GM12892 (cell line): ENCODE results near the gene PMEPA1.

Source experiments
- DNase-seq: peaks from one replicate; pipeline ENCODE4 v3.0.0; 2011; ENCODE audit not compliant: insufficient read length
- FAIRE-seq: peaks from 2 replicates; lab custom pipeline; 2011; peaks lifted over from hg19 to GRCh38; lab: Jason Lieb, UNC
- POLR2A ChIP-seq: IDR thresholded peaks from 2 replicates; pipeline ENCODE4 v1.6.1; 2011; ENCODE audit warnings: low read depth, low read length, control low read depth
- POLR2AphosphoS5 ChIP-seq: IDR thresholded peaks from 2 replicates; pipeline ENCODE4 v1.6.1; 2011; ENCODE audit warnings: low read depth, low read length, control low read depth
- TAF1 ChIP-seq: IDR thresholded peaks from 2 replicates; pipeline ENCODE4 v1.6.1; 2011; ENCODE audit warnings: low read depth, mild to moderate bottlenecking, control low read depth, low read length, borderline replicate concordance

The PMEPA1 gene

DNA sequence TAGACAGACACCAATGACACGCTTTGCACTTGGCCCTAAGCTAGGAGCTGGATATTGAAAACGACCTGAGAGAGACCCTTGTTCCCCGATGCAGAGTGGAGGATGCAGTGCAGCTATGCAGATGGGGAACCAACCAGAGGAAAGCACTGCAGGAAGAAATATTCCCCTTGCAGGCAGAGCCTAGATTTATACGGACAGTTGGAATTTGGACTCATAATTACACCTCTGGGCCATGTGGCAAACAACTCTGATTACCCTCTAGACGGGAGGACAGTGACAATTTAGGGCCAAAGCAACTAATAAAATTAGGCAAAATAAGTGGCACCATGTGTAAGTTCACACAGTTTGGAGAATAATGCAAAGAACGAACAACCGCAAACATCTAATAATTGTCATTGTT is 12.3 kb downstream of the PMEPA1 start:
- no peak for DNase-seq
- FAIRE-seq = no peak
- TF ChIP-seq POLR2AphosphoS5 = no peak
- no peak for TF ChIP-seq POLR2A
- TF ChIP-seq TAF1 = no peak

DNA sequence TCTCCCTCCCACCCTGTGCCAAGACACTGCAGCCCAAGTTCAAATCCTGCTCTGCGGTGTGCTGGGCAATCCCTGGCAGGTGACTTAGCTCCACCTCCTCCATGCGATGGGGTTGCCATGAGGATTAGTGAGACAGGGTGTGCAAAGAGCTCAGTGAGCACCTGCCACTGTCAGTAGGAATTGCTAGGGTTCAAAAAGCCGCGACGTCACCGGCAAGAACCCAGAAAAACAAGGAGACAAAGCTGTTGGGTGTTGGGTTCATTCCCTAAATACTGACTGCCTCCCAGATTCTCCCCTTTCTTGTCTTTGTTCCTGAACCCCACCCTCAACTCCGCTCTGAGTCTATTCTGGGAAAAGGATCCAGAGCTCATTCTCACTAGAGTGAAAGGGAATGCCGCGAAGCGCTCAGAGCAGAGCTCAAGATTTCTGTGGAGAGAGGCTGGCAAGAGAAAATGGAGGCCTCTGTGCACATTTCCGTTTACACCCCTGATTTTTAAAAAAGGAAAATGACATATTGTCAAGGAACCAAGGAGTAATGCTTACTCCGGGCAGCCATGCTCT is 13.3 kb downstream of the PMEPA1 start:
- TF ChIP-seq POLR2A = no peak
- no peak for TF ChIP-seq TAF1
- TF ChIP-seq POLR2AphosphoS5 = no peak
- FAIRE-seq (no peak), DNase-seq (no peak)

DNA sequence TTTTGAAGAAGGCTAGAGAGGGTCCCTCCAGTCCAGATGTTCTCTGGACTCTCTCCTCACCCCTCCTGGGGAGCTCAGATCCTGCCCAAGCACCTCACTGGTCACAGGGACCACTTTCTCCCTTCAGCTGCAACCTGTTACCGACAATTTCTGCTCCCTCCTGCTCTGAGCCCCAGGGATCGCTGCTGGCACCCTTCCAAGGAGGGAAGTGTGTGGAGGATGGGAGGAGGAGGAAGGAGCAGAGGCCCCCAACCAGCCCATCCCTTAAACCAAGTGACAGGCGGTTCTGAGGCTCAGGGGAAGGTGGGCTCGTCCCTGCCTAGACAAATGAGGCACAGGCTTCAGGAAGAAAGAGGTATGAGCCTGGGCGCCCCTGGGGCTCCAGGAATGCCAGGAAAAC is 13.9 kb downstream of the PMEPA1 start:
- FAIRE-seq (no peak), DNase-seq (no peak)
- TF ChIP-seq TAF1 (no peak), POLR2A (no peak), POLR2AphosphoS5 (no peak)

DNA sequence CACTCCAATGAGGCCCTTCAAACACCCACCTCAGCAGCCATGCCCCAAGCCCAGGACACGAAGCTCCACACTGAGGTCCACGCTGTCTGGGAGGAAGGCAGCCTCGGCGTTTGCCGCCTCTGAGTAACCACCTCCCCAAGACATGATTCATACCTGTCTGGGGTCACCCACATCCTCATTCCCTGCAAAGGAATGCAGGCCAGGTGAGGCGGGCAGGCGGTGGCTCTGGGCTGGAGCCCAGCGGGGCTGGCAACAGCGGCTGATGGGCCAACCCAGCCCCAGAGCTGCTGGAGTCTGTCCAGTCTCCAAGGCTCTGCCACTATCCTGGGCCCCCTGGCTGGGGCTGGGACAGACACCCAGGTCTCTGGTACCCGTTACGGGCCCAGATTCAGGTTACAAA is 14.8 kb downstream of the PMEPA1 start:
- no peak for FAIRE-seq
- DNase-seq = no peak
- TF ChIP-seq POLR2AphosphoS5 (no peak), POLR2A (no peak), TAF1 (no peak)

DNA sequence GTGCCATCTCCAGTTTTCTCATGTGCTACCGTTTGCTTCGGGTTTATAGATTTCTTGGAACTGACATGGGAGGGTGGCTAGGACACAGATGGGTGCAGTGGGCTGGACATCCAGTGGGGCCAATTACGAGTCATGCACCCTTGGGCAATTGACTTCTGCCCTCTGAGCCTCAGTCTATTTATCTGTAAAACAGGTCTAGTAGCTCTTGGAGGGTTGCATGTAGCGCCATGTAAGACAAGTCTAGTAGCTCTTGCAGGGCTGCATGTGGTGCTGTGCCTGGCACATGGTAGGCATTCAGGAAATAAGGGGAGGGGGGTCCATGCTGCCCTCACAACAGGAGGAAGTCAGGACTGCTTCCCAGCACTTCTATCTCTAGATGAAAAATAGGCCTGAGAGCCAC is 15.3 kb downstream of the PMEPA1 start:
- no peak for DNase-seq
- TF ChIP-seq TAF1 = no peak
- TF ChIP-seq POLR2A = no peak
- TF ChIP-seq POLR2AphosphoS5 = no peak
- no peak for FAIRE-seq

DNA sequence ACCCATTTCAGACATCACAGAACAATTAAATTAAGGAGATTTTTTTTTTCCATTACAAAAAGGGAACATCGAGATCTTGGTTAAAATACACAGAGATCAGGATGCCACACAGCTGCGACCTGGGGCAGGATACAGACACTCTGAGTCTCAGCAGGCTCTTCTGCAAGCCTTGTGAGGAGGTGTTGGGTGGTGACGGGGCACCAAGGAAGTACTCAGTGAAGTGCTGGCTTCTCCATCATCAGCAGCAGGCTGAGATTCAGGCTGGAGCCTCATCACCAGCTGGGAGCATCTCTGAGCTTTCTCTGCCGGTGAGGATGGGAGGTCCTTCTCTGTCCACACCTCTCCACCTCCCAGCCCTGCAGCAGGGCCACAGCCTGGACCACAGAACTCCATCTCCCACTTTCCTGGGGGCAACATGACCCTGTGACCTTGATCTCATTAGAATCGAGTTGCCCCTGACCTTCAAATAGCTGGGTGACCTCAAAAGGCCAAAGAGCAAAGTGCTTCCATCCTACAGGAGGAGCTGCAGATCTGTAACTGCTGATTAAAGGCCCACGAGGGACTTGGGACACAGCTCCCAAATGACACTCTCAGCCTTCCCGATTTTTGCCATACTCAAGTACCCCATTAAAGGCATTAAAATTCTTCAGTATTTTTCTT is 16.0 kb downstream of the PMEPA1 start:
- no peak for DNase-seq
- FAIRE-seq = peak; percentile 38
- TF ChIP-seq TAF1 (no peak), POLR2AphosphoS5 (no peak), POLR2A (no peak)

DNA sequence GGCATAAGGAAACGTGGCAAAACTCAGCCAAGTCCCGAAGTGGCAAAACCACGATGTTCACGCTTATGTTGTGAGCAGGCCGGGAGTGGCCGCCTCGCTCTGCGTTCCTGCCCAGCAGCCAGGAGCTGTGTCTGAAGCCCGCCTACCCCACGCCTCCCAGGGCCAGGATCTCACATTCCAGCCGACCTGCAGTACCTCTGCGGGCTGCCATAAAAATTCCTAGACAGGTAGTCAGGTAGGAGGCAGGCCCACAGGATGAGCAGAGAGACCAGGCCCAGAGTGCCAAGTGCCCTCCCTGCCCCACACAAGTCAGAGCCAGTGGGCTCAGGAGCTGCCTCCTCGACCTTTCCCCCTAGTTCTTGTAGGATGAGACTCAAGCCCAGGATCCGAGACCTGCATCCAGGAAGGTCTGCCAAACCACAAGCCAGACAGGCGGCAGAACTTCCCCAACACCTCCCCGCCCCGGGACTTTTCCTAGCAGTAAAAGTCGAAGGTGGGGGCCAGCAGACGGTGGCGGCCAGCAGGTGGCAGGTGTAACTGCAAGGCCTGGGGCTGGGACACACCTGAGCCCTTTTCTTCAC is 16.7 kb downstream of the PMEPA1 start:
- no peak for TF ChIP-seq POLR2A
- FAIRE-seq = no peak
- no peak for DNase-seq

DNA sequence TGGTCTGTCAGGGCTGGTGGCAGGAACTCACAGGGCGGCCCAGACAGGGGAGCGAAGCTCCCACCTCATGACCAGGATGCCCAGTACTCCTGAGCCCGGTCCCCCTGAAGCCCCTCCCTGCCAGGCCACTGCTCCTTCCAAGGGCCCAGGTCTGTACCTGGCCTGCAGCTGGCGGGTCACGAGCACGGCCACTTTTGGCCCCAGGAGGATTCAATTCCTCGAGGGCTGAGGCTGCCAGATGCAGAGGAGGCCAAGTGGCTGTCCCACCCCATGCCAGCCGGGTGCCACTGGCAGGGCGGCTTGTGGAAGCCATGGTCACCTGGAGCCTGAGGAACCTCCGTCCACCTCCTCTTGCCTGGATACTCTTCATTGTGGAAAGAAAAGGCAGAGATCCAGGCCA is 17.4 kb downstream of the PMEPA1 start:
- TF ChIP-seq TAF1 (no peak), POLR2AphosphoS5 (no peak), POLR2A (no peak)
- DNase-seq (no peak), FAIRE-seq (no peak)

DNA sequence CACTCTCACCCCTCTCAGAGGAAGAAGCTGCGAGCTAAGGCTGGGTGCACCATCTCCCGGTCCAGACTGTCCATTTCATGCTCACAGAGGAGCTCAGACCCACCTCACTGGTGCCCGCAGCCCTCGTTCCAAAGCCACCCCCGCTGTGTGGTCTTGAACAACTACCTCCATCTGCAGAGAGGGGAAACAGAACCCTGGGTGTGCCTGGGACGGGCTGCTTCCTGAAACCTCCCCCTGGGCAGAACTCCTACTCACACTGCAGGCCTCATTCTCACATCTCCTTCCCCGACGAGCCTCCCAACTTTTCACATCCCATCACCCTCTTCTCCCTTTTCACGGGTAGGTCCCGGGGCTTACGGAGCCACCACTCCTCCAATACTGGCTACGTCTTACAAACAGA is 18.1 kb downstream of the PMEPA1 start:
- no peak for DNase-seq
- TF ChIP-seq TAF1 = no peak
- no peak for TF ChIP-seq POLR2A
- TF ChIP-seq POLR2AphosphoS5 = no peak
- no peak for FAIRE-seq

DNA sequence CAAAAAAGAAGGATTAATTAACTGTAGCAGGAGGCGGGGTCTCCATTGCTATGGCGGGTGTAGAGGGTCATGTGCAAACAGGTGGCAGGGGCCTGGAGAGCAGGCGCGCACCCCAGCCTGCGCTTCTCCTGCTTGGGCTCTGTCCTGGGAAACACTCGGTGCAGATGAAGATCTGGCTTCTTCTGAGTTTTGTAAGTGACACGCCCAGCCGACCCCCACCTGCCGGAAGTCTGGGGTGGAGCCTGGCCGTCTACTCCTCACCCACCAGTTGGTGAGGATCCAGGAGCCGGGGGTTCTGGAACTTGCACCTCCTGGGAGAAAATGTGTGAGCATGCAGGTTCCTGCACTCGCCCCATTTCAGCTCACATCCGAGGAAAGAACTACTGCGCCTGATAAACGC is 19.3 kb downstream of the PMEPA1 start:
- DNase-seq = no peak
- TF ChIP-seq POLR2A = no peak
- no peak for TF ChIP-seq TAF1
- no peak for TF ChIP-seq POLR2AphosphoS5
- no peak for FAIRE-seq

DNA sequence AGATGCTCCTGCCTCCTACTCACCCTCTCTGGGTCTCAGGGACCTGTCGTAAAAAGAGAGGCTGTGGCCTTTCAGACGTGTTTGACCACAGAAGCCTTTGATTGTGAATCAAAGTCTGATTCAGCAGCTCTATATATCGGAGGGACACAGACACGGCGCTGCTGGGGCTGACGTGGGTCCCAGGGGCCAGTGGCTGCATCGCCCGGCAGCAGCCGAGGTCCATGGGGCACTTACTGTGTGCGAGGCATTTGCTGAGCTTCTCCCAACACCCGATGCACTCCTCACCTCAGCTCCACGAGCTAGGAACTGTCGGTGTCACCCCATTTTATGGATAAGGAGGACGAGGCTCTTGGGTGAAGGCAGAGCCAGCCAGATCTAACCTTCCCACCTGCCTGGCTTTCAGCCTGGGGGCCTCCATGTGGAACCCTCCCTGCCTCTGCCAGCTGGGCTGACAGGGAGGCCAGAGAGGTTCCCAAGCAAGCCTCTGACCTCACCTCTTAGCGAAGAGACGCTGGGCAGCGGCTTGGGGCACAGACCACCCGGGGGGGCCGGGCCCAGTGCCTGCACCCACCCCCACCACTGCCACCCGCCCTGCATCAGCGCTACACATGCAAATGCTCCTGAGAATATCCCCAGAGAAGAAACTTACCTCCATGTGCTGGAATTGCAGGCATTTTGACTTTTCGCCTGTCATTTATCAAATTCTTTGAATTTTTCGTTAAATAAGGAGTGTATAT is 19.9 kb downstream of the PMEPA1 start:
- DNase-seq (no peak), FAIRE-seq (no peak)
- no peak for TF ChIP-seq POLR2A
- no peak for TF ChIP-seq TAF1
